Lower leg skin (tissue), 3 donors: ENCODE data around the gene RAD23B.

ENCODE experiments used
- POLR2A ChIP-seq, 2 donors: fragments of 450-650 bp; IDR thresholded peaks; one replicate each; pipeline ENCODE4 v1.6.1; 2016 to 2017; ENCODE audit warnings: antibody characterized with exemption in 2 of 2, mild to moderate bottlenecking in 1 of 2, moderate library complexity in 1 of 2
- TF ChIP-seq, protein P1 (sequence below), 3 donors: fragments of 450-650 bp; IDR thresholded peaks; one replicate each; pipeline ENCODE4 v1.5.1; 2016; ENCODE audit warnings: antibody characterized with exemption in 3 of 3, mild to moderate bottlenecking in 3 of 3, moderate library complexity in 2 of 3

DNA sequence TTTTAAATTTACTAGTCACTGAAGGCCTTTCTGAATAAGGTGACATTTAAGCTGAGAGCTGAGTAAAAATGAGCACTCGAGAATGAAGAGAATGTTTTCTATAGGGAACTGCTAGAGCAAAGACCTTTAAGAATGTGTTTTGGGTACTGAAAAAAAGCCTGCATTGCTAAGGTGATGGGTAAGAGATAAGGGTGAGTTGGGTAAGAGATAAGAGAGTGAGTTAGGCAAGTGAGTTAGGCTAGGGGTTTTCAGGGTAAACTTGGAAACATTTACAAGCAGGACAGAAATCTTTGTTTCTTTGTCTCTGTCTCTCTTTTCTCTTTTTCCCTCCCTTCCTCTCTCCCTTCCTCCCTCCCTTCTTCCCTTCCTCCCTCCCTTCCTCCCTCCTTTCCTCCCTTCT, 5.6 kb downstream of the RAD23B start:
- TF ChIP-seq, protein P1, sequence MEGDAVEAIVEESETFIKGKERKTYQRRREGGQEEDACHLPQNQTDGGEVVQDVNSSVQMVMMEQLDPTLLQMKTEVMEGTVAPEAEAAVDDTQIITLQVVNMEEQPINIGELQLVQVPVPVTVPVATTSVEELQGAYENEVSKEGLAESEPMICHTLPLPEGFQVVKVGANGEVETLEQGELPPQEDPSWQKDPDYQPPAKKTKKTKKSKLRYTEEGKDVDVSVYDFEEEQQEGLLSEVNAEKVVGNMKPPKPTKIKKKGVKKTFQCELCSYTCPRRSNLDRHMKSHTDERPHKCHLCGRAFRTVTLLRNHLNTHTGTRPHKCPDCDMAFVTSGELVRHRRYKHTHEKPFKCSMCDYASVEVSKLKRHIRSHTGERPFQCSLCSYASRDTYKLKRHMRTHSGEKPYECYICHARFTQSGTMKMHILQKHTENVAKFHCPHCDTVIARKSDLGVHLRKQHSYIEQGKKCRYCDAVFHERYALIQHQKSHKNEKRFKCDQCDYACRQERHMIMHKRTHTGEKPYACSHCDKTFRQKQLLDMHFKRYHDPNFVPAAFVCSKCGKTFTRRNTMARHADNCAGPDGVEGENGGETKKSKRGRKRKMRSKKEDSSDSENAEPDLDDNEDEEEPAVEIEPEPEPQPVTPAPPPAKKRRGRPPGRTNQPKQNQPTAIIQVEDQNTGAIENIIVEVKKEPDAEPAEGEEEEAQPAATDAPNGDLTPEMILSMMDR (IDR thresholded peaks at IDR 0.05): no peak
- TF ChIP-seq POLR2A (IDR thresholded peaks at IDR 0.05): no peak
